ENCODE results near the gene C10orf90.

The C10orf90 gene, protein sequence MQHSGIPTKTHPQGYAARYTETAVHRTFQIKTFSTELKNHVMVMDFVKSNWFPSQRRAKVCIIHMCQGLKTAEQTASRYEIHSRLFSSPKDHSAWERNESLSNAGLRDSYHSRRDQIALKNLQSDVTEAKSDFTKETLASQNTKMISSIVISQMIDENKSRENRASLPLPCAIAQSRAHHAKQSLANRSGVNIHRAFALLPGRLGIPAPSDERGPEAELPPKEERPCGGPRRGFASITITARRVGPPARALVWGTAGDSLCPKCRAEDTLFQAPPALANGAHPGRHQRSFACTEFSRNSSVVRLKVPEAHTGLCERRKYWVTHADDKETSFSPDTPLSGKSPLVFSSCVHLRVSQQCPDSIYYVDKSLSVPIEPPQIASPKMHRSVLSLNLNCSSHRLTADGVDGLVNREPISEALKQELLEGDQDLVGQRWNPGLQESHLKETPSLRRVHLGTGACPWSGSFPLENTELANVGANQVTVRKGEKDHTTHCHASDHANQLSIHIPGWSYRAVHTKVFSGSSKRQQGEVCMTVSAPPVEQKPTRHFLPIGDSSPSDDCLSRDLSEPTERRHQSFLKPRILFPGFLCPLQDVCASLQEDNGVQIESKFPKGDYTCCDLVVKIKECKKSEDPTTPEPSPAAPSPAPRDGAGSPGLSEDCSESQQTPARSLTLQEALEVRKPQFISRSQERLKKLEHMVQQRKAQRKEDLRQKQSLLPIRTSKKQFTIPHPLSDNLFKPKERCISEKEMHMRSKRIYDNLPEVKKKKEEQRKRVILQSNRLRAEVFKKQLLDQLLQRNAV

DNA sequence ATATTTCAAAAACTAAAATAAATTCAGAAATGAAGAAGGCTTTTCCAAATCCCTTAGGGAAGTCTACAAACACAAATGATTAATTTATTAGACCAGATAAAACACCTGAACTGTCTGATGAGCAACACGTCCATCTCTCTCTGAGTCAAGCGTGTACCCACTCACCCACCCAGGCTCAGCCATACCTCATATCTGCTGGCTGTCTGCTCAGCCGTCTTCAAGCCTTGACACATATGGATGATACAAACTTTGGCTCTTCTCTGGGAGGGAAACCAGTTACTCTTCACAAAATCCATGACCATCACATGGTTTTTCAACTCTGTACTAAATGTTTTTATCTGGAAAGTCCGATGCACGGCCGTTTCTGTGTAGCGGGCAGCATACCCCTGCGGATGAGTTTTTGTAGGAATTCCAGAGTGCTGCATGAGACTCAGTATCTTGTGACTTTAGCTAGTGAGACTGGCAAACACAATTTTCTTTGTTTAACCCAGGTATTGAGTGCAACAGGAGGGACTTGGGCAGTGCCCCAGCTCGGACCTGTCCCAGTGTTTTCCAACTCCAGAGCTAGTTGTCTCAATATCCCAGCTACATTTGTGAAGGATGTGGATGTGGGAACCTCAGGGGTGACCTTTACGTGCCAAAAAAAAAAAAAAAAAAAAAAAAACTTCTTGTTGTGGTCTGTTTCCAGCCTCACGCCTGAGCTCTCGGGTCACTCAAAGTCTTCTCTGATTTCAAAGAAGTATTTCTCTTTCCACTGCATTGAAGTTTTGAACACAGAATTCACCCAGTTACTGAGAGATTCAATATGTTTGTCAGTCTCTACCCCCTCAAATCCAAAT, at the start of gene C10orf90:
TSS of gene C10orf90 (minus strand) at position 638 of the 839 bp plus-strand sequence. CDS start at position 425, 213 bp downstream.
- DNase-seq (ENCODE audit: low read depth, low spot score): no peak

DNA sequence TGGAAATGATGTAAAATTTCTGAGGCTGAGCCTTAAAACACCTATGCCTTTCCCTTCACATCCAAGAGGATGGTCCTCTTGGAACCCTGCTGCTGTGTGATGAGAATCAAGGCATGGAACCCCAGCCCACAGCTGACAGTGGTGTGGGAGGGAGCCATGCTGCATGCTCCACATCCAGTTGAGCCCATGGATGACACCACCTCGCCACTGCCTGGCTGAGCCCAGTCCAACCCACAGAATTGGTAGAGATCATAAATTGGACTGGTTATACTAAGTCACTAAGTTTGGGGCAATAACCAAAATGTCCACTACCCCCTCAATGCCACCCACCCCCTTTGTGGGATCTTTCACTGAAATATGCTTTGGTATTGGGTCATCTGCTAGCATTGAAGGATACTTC, 45.9 kb upstream of the C10orf90 start:
- DNase-seq (ENCODE audit: low read depth, low spot score): no peak

DNA sequence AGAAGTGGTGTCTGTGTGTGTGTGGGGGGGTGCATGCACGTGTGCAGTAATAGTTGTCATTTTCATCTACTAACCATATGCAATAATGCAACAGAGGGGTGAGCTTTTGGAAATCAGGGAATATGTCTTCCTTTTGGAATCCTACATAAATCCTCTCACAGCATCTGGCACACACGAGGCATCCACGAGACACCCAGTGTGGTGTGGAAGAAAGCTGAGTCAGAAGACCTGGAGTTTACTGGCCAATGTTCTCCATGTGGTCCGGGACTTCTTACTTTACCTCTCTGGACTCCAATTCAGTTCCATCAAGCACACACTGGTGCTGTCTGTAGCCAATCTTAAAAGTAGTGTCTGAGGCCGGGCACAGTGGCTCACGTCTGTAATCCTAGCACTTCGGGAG, 43.1 kb upstream of the C10orf90 start:
- no peak for DNase-seq (ENCODE audit: low read depth, low spot score)

DNA sequence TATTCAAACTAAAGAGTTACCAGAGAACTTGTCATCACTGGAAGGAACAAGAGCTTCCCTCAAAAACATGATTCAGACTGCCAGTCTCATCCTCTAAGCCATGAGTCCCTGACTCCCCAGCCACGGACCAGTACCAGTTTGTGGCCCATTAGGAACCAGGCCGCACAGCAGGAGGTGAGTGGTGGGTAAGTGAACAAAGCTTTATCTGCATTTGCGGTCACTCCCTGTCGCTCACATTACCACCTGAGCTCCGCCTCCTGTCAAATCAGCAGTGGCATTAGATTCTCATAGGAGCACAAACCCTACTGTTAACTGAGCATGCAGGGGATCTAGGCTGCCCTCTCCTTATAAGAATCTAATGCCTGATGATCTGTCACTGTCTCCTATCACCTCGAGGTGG, 42.2 kb upstream of the C10orf90 start:
- DNase-seq (ENCODE audit: low read depth, low spot score): no peak

DNA sequence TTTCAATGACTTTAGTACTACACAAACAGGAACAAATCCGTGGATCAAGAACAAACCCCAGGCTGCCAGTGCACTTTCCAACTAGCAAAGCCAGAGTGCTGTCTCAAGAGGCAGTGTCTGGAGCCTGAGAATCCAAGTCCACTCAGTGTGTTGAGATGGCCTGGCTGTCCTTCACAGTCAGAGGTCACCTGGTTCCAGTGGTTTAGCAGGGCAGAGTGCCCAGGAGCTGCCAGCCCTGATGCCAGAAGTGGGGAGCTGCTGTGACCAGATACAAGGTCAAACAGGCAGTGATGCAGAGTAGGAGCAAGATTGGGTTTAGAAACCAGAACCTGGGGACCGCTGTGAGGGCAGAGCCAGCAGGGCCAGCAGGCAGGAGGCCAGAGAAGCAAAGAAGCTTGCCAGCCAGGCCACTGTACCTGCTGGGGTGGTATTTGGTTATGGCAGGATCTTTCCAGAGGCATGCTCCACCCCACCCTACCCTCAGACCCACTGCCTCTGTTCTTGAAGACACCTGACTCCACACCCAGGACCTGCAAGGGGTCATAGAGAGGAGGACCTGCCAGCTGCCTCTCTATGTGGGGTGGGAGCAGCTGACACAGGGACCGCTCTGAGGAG, 35.6 kb upstream of the C10orf90 start:
- DNase-seq (ENCODE audit: low read depth, low spot score): no peak

DNA sequence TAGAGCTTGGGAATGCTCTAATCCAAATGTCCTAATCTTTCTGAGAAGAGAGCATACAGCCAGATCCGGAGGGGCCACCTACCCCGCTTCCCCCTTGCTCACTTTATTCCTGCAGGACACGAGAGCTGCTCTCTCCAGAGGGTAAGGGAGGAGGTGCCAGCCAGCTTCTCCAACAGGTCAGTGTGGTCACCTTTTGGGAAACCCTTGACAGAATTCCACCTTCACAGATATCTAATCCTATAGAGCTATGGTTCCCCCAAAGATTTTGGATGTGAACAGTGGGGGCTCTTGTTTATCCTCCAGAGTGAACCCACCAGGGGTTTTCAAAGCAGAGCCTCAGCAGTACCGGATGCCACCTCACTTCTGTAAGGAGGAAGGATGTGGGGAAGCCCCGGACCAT, 34.6 kb upstream of the C10orf90 start:
- no peak for DNase-seq (ENCODE audit: low read depth, low spot score)

DNA sequence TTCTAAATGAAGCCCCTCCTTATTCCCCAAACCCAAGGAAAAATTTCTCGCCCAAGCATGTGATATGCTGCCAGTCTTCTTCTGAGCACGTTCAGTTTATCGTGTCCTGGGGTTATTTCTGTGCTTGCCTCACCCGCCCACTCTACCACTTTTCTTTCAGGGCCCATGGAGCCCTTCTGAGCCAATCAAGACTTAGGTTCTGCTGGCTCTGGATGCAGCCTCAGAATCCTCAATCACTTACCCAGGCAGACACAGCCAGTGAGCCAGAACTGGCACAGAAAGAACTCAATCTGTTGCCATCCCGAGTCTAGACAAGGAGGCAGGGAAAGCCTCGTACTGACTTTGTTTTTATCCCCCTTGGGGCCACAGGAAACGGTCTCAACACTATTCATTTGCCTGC, 34.2 kb upstream of the C10orf90 start:
- DNase-seq (ENCODE audit: low read depth, low spot score): no peak

DNA sequence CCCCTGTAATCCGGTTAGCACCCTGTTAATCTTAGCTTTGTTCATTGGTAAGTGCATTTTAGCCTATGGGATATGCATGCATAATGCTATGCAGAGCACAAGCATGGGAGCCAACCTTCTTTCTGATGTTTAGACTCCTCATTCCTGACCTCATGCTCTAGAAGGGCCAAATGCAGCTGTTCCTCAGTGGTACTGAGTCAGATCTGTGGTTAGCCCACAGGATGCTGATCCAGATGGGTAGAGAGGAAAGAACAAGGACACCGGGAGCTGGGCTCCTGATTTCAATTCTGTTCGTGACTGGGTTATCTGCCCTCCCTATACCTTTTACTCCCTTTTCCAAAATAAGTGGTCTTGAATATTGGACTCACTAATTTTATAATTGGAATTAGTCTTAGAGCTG, 31.7 kb upstream of the C10orf90 start:
- DNase-seq (ENCODE audit: low read depth, low spot score): no peak

DNA sequence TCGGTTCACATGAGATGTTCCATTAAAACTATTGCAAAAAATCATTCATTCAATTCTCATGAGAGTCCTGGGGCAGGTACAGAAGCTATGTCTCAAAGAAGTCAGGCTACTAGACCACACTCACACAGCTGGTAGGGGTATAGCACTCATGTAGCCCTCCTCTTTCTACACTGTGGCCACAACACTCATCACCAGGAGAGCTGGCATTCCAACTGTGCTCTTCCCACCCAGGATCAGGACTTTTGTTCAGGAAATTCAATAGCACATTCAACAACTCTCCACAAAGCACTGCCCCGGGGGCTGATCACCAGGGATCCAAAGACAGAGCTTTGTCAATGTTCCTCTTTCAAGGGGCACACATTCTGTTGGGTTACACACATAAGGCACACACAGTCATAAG, 31.0 kb upstream of the C10orf90 start:
- DNase-seq (ENCODE audit: low read depth, low spot score): no peak

DNA sequence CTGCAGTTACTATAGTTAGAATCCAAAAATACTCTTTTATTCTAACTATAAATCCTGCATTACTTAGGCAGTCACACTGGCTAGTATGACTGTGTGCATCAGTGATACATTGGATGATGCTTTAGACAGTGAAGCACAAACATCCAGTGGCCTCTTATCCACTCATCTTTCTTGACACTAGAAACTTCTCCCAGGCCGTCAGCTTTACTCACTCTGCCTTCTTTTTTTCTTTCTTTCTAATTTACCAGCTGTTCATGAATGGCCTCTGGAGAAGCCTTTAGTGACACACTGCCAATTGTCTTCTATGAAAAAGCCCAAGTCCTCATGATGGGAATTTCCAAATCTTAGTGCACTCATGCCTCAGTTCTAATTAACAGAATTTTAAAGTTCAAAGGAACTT, 26.2 kb upstream of the C10orf90 start:
- DNase-seq (ENCODE audit: low read depth, low spot score): no peak

DNA sequence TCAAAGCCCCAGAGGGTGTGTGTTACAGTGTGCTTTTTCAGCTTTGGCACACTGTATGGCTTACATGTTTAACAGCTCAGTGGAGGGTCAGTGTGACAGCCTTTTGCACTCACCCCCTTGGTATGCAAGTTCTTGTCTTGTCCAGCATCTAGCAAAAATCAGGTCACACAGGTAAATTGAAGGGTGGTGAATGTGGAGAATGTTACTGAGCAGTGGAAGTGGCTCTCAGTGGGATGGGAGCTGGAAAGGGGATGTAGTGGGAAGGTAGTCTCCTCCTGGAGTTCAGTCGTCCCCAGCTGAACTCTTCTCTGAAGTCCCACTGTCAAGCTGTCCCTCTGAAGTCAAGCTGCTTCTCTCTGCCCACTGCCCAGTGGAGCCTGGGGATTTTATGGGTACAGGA, 21.0 kb upstream of the C10orf90 start:
- no peak for DNase-seq (ENCODE audit: low read depth, low spot score)

DNA sequence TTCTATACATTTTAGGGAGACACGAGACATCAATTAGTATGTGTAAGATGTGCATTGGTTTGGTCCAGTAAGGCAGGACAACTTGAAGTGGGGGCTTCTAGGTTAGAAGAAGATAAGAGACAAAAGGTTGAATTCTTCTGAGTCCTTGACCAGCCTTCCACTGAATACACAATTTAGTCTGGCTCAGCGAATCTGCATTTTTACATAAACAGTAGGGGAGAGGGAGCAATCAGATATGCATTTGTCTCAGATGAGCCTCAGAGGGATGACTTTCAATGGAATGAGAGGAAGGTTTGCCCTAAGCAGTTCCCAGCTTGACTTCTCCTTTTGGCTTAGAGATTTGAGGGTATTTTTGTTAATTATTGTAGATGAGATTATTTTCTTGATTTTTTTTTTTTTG, 20.0 kb upstream of the C10orf90 start:
- DNase-seq (ENCODE audit: low read depth, low spot score): no peak

DNA sequence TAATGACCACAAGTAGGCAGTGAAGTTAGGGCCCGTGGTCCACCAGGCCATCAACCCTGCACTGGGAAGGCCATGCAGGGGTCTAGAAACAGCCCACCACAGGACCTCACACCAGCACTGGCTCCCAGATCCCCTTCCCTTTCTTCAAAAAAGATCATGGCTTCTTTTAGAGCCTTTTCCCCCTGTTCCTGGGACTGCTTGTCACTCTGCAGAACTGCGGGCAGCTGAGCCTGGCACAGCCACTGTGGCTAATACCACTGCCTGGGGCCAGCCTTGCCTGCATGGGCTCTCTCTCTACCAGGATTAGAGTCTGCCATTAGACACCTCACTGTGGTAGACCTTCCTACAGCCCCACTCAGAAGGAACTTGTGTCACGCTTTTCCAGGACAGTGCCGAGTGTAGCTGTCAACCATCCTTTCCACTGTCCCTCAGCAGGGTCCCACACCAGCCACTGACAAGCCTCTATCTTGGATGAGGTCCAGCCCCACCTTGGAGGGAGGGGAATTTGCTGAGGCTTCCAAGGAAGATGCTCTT, 19.0 kb upstream of the C10orf90 start:
- no peak for DNase-seq (ENCODE audit: low read depth, low spot score)

DNA sequence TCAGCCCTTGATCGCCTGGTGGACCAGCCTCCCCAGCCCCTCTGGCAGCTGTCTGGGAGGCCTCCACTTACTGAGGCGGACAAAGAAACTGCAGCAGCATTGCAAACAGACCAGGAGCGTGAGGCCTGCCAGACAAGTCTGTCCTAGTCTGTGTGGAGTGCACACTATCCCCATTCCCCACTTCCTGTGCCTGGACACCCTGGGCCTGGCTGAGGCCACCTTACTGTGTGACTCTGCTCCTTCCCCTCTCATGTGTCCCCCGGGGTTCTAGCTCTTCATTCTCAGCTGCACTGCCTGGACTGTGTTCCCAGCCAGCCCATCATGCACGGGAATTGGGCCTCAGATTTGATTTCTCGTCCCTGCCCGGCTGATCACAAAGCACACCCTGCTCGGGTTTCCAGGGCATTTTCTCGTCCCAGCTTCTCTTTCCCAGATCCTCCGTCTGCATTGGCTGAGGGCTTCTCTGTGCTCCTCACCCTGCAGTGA, 16.7 kb upstream of the C10orf90 start:
- no peak for DNase-seq (ENCODE audit: low read depth, low spot score)

DNA sequence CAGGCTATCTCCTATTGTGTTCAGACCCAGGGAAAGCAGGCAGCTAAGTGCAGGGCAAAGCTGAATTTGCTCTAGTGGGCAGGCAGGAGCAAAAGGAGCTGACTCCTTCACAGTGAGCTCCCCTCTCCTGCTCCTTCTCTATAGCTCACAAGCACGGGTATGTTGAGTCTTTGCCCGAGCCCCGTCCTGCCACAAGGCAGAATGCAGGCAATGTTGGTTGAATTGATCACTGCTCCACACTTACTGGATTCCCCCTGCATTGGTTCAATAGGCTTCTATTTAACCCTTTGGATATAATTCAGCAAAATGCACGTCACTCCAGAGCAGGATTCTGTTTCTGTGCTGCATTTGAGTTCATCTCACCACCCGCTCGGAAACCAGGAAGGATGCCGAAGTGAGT, 16.2 kb upstream of the C10orf90 start:
- no peak for DNase-seq (ENCODE audit: low read depth, low spot score)

DNA sequence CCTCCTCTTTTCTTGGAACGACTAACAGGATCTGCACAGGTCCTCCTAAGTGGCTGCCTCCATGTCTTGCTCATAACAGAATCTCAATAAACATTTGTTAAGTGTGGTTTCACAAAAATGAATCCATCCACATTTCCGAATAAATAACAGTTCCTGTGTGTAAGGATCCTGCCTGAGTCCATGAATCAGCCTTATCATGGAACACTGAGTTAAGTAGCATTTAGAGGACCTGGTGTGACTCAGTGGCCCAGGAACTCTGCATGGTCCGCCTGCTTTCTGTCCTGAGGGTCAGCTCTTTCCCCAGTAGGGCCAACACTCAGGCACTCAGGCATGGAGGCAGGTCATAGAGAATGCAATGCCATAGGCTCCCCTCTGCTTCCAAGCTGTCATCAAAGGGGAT, 15.8 kb upstream of the C10orf90 start:
- DNase-seq (ENCODE audit: low read depth, low spot score): no peak

DNA sequence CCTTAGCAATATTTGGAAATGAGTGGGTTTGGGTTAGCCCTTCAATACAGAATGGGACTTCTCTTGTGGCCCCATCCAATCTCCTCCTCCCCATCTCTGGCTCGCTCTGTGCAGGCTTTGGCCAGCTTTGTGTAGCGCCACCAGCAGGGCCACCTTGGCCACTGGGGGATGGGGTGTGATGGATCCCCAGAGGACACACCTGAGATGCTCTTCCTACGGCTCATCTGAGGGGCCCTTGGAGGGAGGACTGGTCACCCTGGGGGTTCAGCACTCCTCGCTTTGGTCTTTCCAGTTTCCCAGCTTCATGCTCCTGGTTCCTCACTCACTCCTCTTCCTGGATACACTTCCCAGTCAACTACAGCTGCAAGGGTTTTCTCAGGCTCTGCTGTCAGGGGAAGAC, 15.3 kb upstream of the C10orf90 start:
- no peak for DNase-seq (ENCODE audit: low read depth, low spot score)

DNA sequence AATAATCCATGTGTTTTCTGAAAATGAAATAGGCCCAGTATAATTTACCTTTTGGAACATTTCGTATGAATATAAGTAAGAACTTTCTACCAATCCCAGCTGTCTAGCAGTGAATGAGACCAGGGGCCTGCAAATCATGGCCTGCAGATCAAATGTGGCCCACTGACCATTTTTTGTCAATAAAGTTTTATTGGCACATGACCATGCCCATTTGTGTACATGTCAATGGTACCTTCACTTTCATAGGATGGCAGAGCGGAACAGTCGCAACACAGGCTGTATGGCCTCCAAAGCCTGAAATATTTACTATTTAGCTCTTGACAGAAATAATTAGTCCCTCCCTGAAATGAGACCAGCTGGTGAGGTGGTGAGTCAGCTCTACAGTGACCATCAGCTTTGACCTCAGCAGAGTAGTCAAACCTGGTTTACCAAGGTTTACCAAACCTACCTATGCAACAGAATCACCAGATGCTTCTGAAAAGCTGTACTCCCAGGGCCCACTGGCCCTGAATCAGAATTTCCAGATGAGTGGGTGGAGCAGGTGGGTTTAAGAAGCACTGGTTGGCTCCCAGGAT, 13.8 kb upstream of the C10orf90 start:
- no peak for DNase-seq (ENCODE audit: low read depth, low spot score)

DNA sequence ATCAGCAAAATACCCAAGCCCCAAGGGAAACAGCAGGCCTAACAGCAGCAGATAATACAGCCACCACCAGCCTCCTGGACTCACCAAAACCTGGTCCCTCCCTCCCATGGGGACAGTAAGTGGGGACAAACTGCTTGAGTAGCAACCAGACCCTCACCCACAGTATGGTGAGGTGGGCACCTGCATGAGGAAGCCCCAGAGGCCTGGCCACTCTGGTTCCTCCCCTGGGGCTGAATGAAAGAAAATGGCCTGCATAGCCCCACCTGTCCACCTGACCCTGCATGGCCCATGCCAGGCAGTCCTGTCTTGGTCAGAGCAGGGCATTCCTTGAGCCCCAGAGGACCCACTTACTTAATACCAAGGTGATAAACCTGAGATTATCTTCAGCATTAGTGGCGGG, 13.0 kb upstream of the C10orf90 start:
- DNase-seq (ENCODE audit: low read depth, low spot score): no peak

DNA sequence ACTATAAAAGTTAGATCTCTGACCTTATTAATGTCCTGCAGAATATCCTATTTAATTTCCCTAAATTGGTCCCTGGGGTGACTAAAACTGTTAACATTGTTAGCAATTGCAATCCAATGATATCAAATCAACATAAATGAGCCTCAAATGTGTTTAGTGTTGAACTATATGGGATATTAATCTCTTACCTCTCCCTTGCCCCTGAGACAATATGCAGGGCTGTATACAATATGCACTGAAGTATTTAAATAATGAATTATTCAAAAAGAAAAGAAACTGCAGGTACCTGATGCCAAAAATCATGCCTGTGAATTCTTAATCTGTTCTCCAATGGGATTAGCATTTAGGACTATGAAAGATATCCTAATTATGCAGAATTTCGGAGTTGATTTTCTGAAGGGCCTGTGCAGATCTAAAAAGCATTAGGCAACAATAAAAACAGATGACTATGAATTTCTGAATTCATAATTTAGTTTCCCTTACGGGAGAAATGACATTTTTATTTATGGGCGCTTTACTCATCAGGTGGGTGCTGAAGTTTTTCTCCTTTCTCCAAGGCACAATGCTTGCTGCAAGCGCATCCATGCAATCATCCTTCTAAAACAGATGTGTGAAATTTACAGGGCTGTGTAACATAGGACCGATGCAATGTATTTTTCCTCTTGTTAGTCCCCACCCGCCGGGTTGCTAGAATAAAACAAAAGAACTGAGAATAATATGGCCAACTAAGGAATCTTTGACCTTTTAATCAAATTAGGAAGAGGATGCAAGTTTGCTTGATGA, 5.4 kb upstream of the C10orf90 start:
- no peak for DNase-seq (ENCODE audit: low read depth, low spot score)

All from brain pericyte (primary cell).